Measurements from ENCODE around the gene NLRC5.

DNA sequence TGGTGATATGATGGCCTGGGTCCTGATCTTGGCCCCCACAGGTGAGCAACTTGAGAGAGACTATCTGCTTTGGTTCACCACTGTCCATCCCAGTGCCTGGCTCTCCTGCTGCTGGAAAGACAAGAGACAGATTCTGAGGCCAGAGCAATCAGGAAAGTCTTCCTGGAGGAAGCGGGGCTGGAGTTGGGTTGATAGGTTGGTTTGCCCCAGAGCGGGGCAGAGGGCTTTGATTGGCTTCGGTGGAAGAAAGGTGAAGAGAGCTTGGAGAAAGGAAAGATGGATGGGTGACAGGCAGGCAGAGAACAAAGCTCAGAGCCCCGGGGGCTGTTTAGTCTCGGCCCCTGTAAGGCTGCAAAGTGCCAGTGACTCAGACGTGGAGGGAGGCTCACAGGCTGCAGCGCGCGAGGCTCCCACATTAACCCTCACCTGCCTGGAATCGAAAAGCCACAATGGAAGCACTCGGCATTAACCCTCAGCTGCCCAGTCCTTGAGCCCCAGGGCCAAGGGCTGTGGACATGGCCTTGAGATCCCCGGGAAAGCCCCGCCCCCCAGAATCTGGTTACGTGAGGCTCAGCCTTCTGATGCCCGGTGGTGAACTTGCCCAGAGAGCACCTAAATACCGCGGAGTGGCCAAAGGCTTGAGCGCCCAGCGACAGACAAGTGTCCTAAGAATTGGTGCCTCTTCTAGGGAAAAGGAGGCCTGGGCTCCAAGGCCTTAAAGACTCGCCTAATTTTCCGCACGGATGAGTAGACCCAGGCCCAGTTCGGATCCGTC lies 102.0 kb downstream of the NLRC5 start:
- no peak for TF ChIP-seq EZH2 (IDR thresholded peaks at IDR 0.05; ENCODE audit: low read depth)
- no peak for TF ChIP-seq CTCF (conservative IDR thresholded peaks at IDR 0.05)

Measured in PC-9 (cell line).